GM12878 (cell line): ENCODE measurements around the gene PAX4. TPM values are rescaled to one million over a fixed set of nuclear protein-coding genes. Genes with fewer than 3 reads are reported as not detected.

Experiments used
- CHD2 ChIP-seq: IDR thresholded peaks from 2 replicates; pipeline ENCODE4 v1.6.1; 2011; ENCODE audit warnings: low read depth, low read length, improper control_type of control experiment, borderline replicate concordance
- CTCF ChIP-seq, 3 experiments: IDR thresholded peaks in 2 of 3; conservative IDR thresholded peaks in 1 of 3; 2 replicates each; pipeline ENCODE4 v1.5.1; 2011; ENCODE audit warnings: low read depth in 3 of 3, low read length in 3 of 3, mild to moderate bottlenecking in 3 of 3, control low read depth in 2 of 3, moderate library complexity in 2 of 3, inconsistent platforms in 1 of 3, mixed read lengths in 1 of 3; ENCODE audit not compliant: control insufficient read depth in 2 of 3, insufficient read depth in 1 of 3; ENCODE audit errors: extremely low read depth in 1 of 3
- DPF2 ChIP-seq: fragments of 450-650 bp; IDR thresholded peaks from 2 replicates; pipeline ENCODE4 v1.6.1; 2017; ENCODE audit warnings: mild to moderate bottlenecking
- HDAC2 ChIP-seq: fragments of 200-600 bp; sonication (generic); IDR thresholded peaks from 2 replicates; pipeline ENCODE4 v1.6.1; 2017
- HDAC6 ChIP-seq: fragments of 200-600 bp; sonication (generic); IDR thresholded peaks from one replicate; pipeline ENCODE4 v1.8.0; 2017; ENCODE audit warnings: antibody characterized with exemption; ENCODE audit not compliant: unreplicated experiment
- MEF2B ChIP-seq: fragments of 450-650 bp; IDR thresholded peaks from 2 replicates; pipeline ENCODE4 v1.6.1; 2018; ENCODE audit warnings: mild to moderate bottlenecking, moderate library complexity; ENCODE audit not compliant: partially characterized antibody, poor library complexity, severe bottlenecking
- MLLT1 ChIP-seq: fragments of 450-650 bp; IDR thresholded peaks from 2 replicates; pipeline ENCODE4 v1.6.1; 2016; ENCODE audit warnings: mild to moderate bottlenecking
- MTA2 ChIP-seq: fragments of 450-650 bp; IDR thresholded peaks from 2 replicates; pipeline ENCODE4 v1.6.1; 2016; ENCODE audit warnings: low read depth, mild to moderate bottlenecking, moderate library complexity
- NR2C2 ChIP-seq: IDR thresholded peaks from 2 replicates; pipeline ENCODE4 v1.6.1; 2011; ENCODE audit warnings: borderline replicate concordance, low read depth; ENCODE audit not compliant: control insufficient read depth, insufficient read length
- NRF1 ChIP-seq: conservative IDR thresholded peaks from 2 replicates; pipeline ENCODE4 v1.6.1; 2011; ENCODE audit warnings: mild to moderate bottlenecking, low read depth, low read length, improper control_type of control experiment
- POLR2AphosphoS2 ChIP-seq: IDR thresholded peaks from 2 replicates; pipeline ENCODE4 v1.6.1; 2011; ENCODE audit warnings: low read depth, mild to moderate bottlenecking, low read length, improper control_type of control experiment, moderate library complexity
- SMAD1 ChIP-seq: fragments of 450-650 bp; IDR thresholded peaks from 2 replicates; pipeline ENCODE4 v1.6.1; 2018; ENCODE audit warnings: mild to moderate bottlenecking, low read depth; ENCODE audit not compliant: partially characterized antibody
- STAT1 ChIP-seq: fragments of 450-650 bp; conservative IDR thresholded peaks from 2 replicates; pipeline ENCODE4 v1.6.1; 2014; ENCODE audit warnings: antibody characterized with exemption, mild to moderate bottlenecking
- TCF7 ChIP-seq: IDR thresholded peaks from 2 replicates; pipeline ENCODE4 v1.6.1; 2014; ENCODE audit warnings: antibody characterized with exemption, borderline replicate concordance
- YY1 ChIP-seq: IDR thresholded peaks from 2 replicates; pipeline ENCODE4 v1.6.1; 2011; ENCODE audit warnings: low read depth, mild to moderate bottlenecking, low read length
- ZBTB40 ChIP-seq: fragments of 450-650 bp; IDR thresholded peaks from 2 replicates; pipeline ENCODE4 v1.6.1; 2016; ENCODE audit warnings: mild to moderate bottlenecking, moderate library complexity, borderline replicate concordance
- ZNF384 ChIP-seq: IDR thresholded peaks from 2 replicates; pipeline ENCODE4 v1.6.1; 2012; ENCODE audit warnings: low read depth, mild to moderate bottlenecking, low read length, improper control_type of control experiment, borderline replicate concordance
- ZNF687 ChIP-seq: fragments of 450-650 bp; IDR thresholded peaks from 2 replicates; pipeline ENCODE4 v1.6.1; 2017; ENCODE audit warnings: mild to moderate bottlenecking, moderate library complexity
- polyA plus RNA-seq, 11 experiments: library from polyadenylated mRNA; depleted of rRNA in 4 of 11; unstranded in 6 of 11; stranded (reverse) in 5 of 11; fragments of >200 nt; fragmentation: Nextera tagmentation in 4 of 11; fragmentation: Illumina TruSeq in 1 of 11; extraction: Ambion mirVana in 4 of 11; extraction: Trizol in 1 of 11; gene quantifications; 1 replicate in 1 of 11; 2 replicates in 10 of 11; pipeline versions ENCODE4 v1.2.1 to v1.2.3, GENCODE V29; 2011 to 2016; ENCODE audit warnings: inconsistent platforms in 2 of 11, missing spikeins in 2 of 11, low read depth in 1 of 11
- total RNA-seq, 4 experiments: library from RNA; depleted of rRNA in 3 of 4; stranded (reverse); fragments of >200 nt in 3 of 4; fragmentation: Illumina TruSeq in 1 of 4; extraction: Trizol in 1 of 4; gene quantifications; 2 replicates each; pipeline versions ENCODE4 v1.2.1 to v1.2.3, GENCODE V29; 2013 to 2021

Gene PAX4
- total and polyA plus RNA-seq, 10 of the 15 experiments (the other 5 are each of a cell fraction or from before 2014, with no cell fraction given), result 0.27 TPM; not detected in 9

- TF ChIP-seq MLLT1 (no peak), MEF2B (peak; percentile 28), ZNF687 (no peak), CTCF (IDR thresholded peaks at IDR 0.05 in 2 of 3, conservative IDR thresholded peaks at IDR 0.05 in 1 of 3; ENCODE audit: control insufficient read depth in 2 of 3, extremely low read depth in 1 of 3, insufficient read depth in 1 of 3, low read depth in 3 of 3, low read length in 3 of 3) (no peak), TCF7 (no peak), ZNF384 (no peak), STAT1 (no peak), ZBTB40 (no peak), NRF1 (no peak), DPF2 (peak; percentile 22; the same call in 1 of the 2 replicates), SMAD1 (no peak), POLR2AphosphoS2 (no peak), HDAC2 (0 out of 2 replicates have a peak, but pooled peaks have one; percentile 64), YY1 (no peak), NR2C2 (no peak), CHD2 (no peak), MTA2 (peak; percentile 63), HDAC6 (peak; percentile 93)
These were observed 1.9 kb upstream of the PAX4 start (continued) for GRCh38 chr7:127619681-127620405.
